H9 (cell line): ENCODE results near the gene NCKAP5. TPM values are rescaled to one million over a fixed set of nuclear protein-coding genes. Genes with fewer than 3 reads are reported as not detected.

Experiments
- DNase-seq: peaks from one replicate; pipeline ENCODE4 v3.0.0-alpha.2; 2017
- H2AFZ ChIP-seq: one replicate; pipeline ENCODE4 v1.6.1; 2013; ENCODE audit warnings: mild to moderate bottlenecking, low read length, control low read depth, moderate library complexity
- H2AK5ac ChIP-seq: 2 replicates; pipeline ENCODE4 v1.6.1; 2013; ENCODE audit warnings: low read length, control low read depth, mixed read lengths; ENCODE audit not compliant: insufficient read length
- H2BK120ac ChIP-seq: one replicate; pipeline ENCODE4 v1.6.1; 2013; ENCODE audit warnings: low read depth, mild to moderate bottlenecking, low read length, control low read depth, inconsistent platforms; ENCODE audit not compliant: poor library complexity, severe bottlenecking
- H2BK12ac ChIP-seq: 2 replicates; pipeline ENCODE4 v1.6.1; 2013; ENCODE audit warnings: low read length, control low read depth, mixed read lengths, low read depth; ENCODE audit not compliant: insufficient read length
- H2BK15ac ChIP-seq: 2 replicates; pipeline ENCODE4 v1.6.1; 2013; ENCODE audit warnings: low read depth, low read length, control low read depth
- H2BK20ac ChIP-seq: one replicate; pipeline ENCODE4 v1.6.1; 2013; ENCODE audit warnings: low read depth, mild to moderate bottlenecking, low read length, control low read depth, inconsistent platforms; ENCODE audit not compliant: poor library complexity, severe bottlenecking
- H2BK5ac ChIP-seq: 2 replicates; pipeline ENCODE4 v1.6.1; 2013; ENCODE audit warnings: low read length, control low read depth, mixed read lengths; ENCODE audit not compliant: insufficient read length
- H3K14ac ChIP-seq: 2 replicates; pipeline ENCODE4 v1.6.1; 2013; ENCODE audit warnings: low read length, control low read depth; ENCODE audit not compliant: insufficient read depth
- H3K18ac ChIP-seq: 2 replicates; pipeline ENCODE4 v1.6.1; 2013; ENCODE audit warnings: low read depth, mild to moderate bottlenecking, mixed read lengths, low read length, control low read depth; ENCODE audit not compliant: insufficient read length
- H3K23ac ChIP-seq: 2 replicates; pipeline ENCODE4 v1.6.1; 2013; ENCODE audit warnings: low read length, control low read depth, mixed read lengths, low read depth; ENCODE audit not compliant: insufficient read length
- H3K23me2 ChIP-seq: 2 replicates; pipeline ENCODE4 v1.6.1; 2013; ENCODE audit warnings: low read depth, mild to moderate bottlenecking, mixed read lengths, low read length, control low read depth; ENCODE audit not compliant: insufficient read length, poor library complexity, severe bottlenecking
- H3K27ac ChIP-seq: 2 replicates; pipeline ENCODE4 v1.5.1; 2013; ENCODE audit warnings: low read length, control low read depth, mixed read lengths, low read depth; ENCODE audit not compliant: insufficient read length
- H3K27me3 ChIP-seq: 2 replicates; pipeline ENCODE4 v1.6.1; 2013; ENCODE audit warnings: low read length, control low read depth, inconsistent platforms; ENCODE audit not compliant: insufficient read depth
- H3K4ac ChIP-seq: 2 replicates; pipeline ENCODE4 v1.6.1; 2013; ENCODE audit warnings: low read depth, mild to moderate bottlenecking, control low read depth, inconsistent platforms, low read length, moderate library complexity
- H3K4me1 ChIP-seq: 2 replicates; pipeline ENCODE4 v1.6.1; 2013; ENCODE audit warnings: low read length, control low read depth, inconsistent platforms; ENCODE audit not compliant: insufficient read depth
- H3K4me2 ChIP-seq: 2 replicates; pipeline ENCODE4 v1.6.1; 2013; ENCODE audit warnings: low read length, control low read depth, mixed read lengths; ENCODE audit not compliant: insufficient read length, insufficient read depth
- H3K56ac ChIP-seq: 2 replicates; pipeline ENCODE4 v1.6.1; 2013; ENCODE audit warnings: low read depth, mild to moderate bottlenecking, mixed read lengths, low read length, control low read depth; ENCODE audit not compliant: insufficient read length
- H3K79me1 ChIP-seq: 2 replicates; pipeline ENCODE4 v1.6.1; 2013; ENCODE audit warnings: low read depth, mild to moderate bottlenecking, moderate library complexity, low read length, control low read depth, inconsistent platforms; ENCODE audit not compliant: insufficient read depth, poor library complexity, severe bottlenecking
- H3K79me2 ChIP-seq: 2 replicates; pipeline ENCODE4 v1.6.1; 2013; ENCODE audit warnings: low read length, control low read depth, inconsistent platforms; ENCODE audit not compliant: insufficient read depth
- H3K9ac ChIP-seq: 2 replicates; pipeline ENCODE4 v1.6.1; 2013; ENCODE audit warnings: low read length, control low read depth, mixed read lengths; ENCODE audit not compliant: insufficient read length; ENCODE audit errors: extremely low read depth
- H3K9me3 ChIP-seq: one replicate; pipeline ENCODE4 v1.6.1; 2013; ENCODE audit warnings: low read depth, low read length, inconsistent platforms; ENCODE audit not compliant: control insufficient read depth
- H3T11ph ChIP-seq: one replicate; pipeline ENCODE4 v1.6.1; 2013; ENCODE audit warnings: mild to moderate bottlenecking, low read length, control low read depth, inconsistent platforms
- H4K20me1 ChIP-seq: one replicate; pipeline ENCODE4 v1.6.1; 2013; ENCODE audit not compliant: control insufficient read depth, insufficient read length, insufficient read depth
- H4K5ac ChIP-seq: 2 replicates; pipeline ENCODE4 v1.6.1; 2013; ENCODE audit warnings: low read depth, mild to moderate bottlenecking, mixed read lengths, low read length, control low read depth; ENCODE audit not compliant: insufficient read length
- H4K8ac ChIP-seq: replicated peaks from 2 replicates; pipeline ENCODE4 v1.6.1; 2013; ENCODE audit warnings: low read length, control low read depth, mixed read lengths, low read depth; ENCODE audit not compliant: insufficient read length
- H4K91ac ChIP-seq: 2 replicates; pipeline ENCODE4 v1.6.1; 2013; ENCODE audit warnings: low read depth, mild to moderate bottlenecking, moderate library complexity, mixed read lengths, low read length, control low read depth; ENCODE audit not compliant: insufficient read length
- H3K27ac Mint-ChIP-seq, 3 experiments: 2 replicates in 2 of 3; 3 replicates in 1 of 3; pipeline ENCODE4 v1.8.0; 2020 to 2021; ENCODE audit warnings: mixed read lengths in 3 of 3, mild to moderate bottlenecking in 1 of 3, moderate library complexity in 1 of 3
- H3K27me3 Mint-ChIP-seq: 2 replicates; pipeline ENCODE4 v1.8.0; 2021; ENCODE audit warnings: low read depth, mild to moderate bottlenecking, moderate library complexity, mixed read lengths
- H3K36me3 Mint-ChIP-seq, 3 experiments: 2 replicates in 2 of 3; 3 replicates in 1 of 3; pipeline ENCODE4 v1.8.0; 2020 to 2021; ENCODE audit warnings: low read depth in 3 of 3, mixed read lengths in 3 of 3; ENCODE audit not compliant: insufficient read depth in 1 of 3
- H3K4me1 Mint-ChIP-seq, 2 experiments: 2 replicates each; pipeline ENCODE4 v1.8.0; 2020; ENCODE audit warnings: mixed read lengths in 2 of 2
- H3K4me3 Mint-ChIP-seq, 2 experiments: 2 replicates in 1 of 2; 3 replicates in 1 of 2; pipeline ENCODE4 v1.8.0; 2020 to 2021; ENCODE audit warnings: mild to moderate bottlenecking in 2 of 2, mixed read lengths in 2 of 2, moderate library complexity in 1 of 2
- H3K9me3 Mint-ChIP-seq, 2 experiments: 2 replicates in 1 of 2; 3 replicates in 1 of 2; pipeline ENCODE4 v1.8.0; 2020; ENCODE audit warnings: mild to moderate bottlenecking in 2 of 2, mixed read lengths in 2 of 2, moderate library complexity in 1 of 2
- CTCF ChIP-seq: fragments of 200-600 bp; sonication (generic); conservative IDR thresholded peaks from 3 replicates; pipeline ENCODE4 v1.8.0; 2021; ENCODE audit warnings: antibody characterized with exemption, mild to moderate bottlenecking
- WGBS: extraction: QIAGEN DNeasy Blood & Tissue Kit; methylation state at CpG from one replicate; pipeline ENCODE4 v1.1.7; 2013; ENCODE audit warnings: missing lambda C conversion rate, low lambda C conversion rate, mixed read lengths; ENCODE audit not compliant: insufficient read length; ENCODE audit errors: extremely low coverage; 5-methylcytosine and 5-hydroxymethylcytosine counted together
- total RNA-seq: library from RNA; stranded (reverse); gene quantifications from 2 replicates; pipeline ENCODE4 v1.2.1, GENCODE V29; 2021

The NCKAP5 gene
- total RNA-seq, 1 experiment from 2014 or later = 0.26 TPM

DNA sequence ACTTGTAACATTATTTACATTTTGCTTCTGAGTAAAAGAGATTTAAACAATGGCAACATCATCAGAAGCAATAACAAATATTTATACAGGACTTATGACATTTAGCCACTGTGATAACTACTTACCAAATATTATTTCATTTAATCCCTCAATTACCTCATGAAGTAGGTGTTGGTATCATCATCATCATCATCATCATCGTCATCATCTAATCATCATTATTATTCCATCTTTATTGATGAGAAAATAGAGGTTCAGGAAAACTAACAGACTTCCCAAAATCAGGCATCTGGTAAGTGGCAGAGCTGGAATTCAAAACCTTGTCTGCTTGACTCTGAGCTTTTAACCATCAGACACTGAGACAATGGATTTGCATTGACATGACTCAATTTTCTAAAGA lies 204.4 kb downstream of the NCKAP5 start:
- H4K5ac ChIP-seq = no peak overlapping the region
- H2AK5ac ChIP-seq = no peak overlapping the region
- H3K9me3 ChIP-seq = no peaks in the 10 kb centered on the region
- H3T11ph ChIP-seq = no peak overlapping the region
- H3K4me2 ChIP-seq = no peak overlapping the region
- H3K4me1 ChIP-seq = no peaks in the 10 kb centered on the region
- H3K4ac ChIP-seq = no peak overlapping the region
- H3K27ac ChIP-seq = no peak overlapping the region
- no peak overlapping the region for H4K91ac ChIP-seq
- Mint-ChIP-seq H3K4me1 (peaks cover 10 to 15% of the 10 kb centered on the region in 2 experiments), H3K4me3 (no peak overlapping the region), H3K27ac (no peak overlapping the region), H3K36me3 (no peaks in the 10 kb centered on the region), H3K27me3 (peaks cover 1% of the 10 kb centered on the region; the same call in 1 of the 2 replicates), H3K9me3 (no peaks in the 10 kb centered on the region)
- no peak for TF ChIP-seq CTCF
- H3K9ac ChIP-seq = no peak overlapping the region
- no peak for DNase-seq
- H3K27me3 ChIP-seq = no peaks in the 10 kb centered on the region
- no peaks in the 10 kb centered on the region for H4K20me1 ChIP-seq
- no peak overlapping the region for H3K56ac ChIP-seq
- H2BK20ac ChIP-seq = no peak overlapping the region
- H3K18ac ChIP-seq = no peak overlapping the region
- no CpG with 5 or more reads among the region's 1 CpG for WGBS
- H3K23me2 ChIP-seq = no peaks in the 10 kb centered on the region
- no peak overlapping the region for H4K8ac ChIP-seq
- H3K14ac ChIP-seq = no peak overlapping the region
- H2BK12ac ChIP-seq = no peak overlapping the region
- no peak overlapping the region for H2BK120ac ChIP-seq
- H3K79me1 ChIP-seq = no peaks in the 10 kb centered on the region
- no peak overlapping the region for H2BK5ac ChIP-seq
- H3K23ac ChIP-seq = no peak overlapping the region
- no peaks in the 10 kb centered on the region for H3K79me2 ChIP-seq
- H2BK15ac ChIP-seq = no peak overlapping the region
- no peak overlapping the region for H2AFZ ChIP-seq
